ENCODE measurements around the gene PRSS50. TPM values are rescaled to one million over a fixed set of nuclear protein-coding genes. Genes with fewer than 3 reads are reported as not detected.
"Not testable (repeated sequence)": the region's sequence is repeated elsewhere in the genome, so short reads cannot be mapped to it uniquely, and the experiment has no call there.

Gene PRSS50
- total RNA-seq, 1 experiment from 2014 or later, result not detected

- no peaks in the 10 kb centered on the region for H3K27me3 ChIP-seq (replicated peaks; ENCODE audit: insufficient read depth, low read depth, low read length, poor library complexity)
- H3K9me3 ChIP-seq (ENCODE audit: low read depth, low read length, poor library complexity, severe bottlenecking), result no peaks in the 10 kb centered on the region
- intact Hi-C loops (cut with micrococcal nuclease; ENCODE audit: unreplicated experiment), result loop anchor here (1.0 kb wide), 1 partner anchor 189 kb away; no protein-coding TSS in a partner anchor
- TF ChIP-seq, protein P1, sequence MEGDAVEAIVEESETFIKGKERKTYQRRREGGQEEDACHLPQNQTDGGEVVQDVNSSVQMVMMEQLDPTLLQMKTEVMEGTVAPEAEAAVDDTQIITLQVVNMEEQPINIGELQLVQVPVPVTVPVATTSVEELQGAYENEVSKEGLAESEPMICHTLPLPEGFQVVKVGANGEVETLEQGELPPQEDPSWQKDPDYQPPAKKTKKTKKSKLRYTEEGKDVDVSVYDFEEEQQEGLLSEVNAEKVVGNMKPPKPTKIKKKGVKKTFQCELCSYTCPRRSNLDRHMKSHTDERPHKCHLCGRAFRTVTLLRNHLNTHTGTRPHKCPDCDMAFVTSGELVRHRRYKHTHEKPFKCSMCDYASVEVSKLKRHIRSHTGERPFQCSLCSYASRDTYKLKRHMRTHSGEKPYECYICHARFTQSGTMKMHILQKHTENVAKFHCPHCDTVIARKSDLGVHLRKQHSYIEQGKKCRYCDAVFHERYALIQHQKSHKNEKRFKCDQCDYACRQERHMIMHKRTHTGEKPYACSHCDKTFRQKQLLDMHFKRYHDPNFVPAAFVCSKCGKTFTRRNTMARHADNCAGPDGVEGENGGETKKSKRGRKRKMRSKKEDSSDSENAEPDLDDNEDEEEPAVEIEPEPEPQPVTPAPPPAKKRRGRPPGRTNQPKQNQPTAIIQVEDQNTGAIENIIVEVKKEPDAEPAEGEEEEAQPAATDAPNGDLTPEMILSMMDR (conservative IDR thresholded peaks at IDR 0.05; ENCODE audit: low read depth, low read length), result no peak
- no peak for TF ChIP-seq EZH2 (IDR thresholded peaks at IDR 0.05; ENCODE audit: borderline replicate concordance, low read depth, low read length, poor library complexity, severe bottlenecking)
- no peak overlapping the region for H3K4me3 ChIP-seq (ENCODE audit: low read depth, low read length, poor library complexity, severe bottlenecking)
- ChIA-PET CTCF (no interaction called here), POLR2A (ENCODE audit: low non-redundant PET) (no interaction called here)
- H3K36me3 ChIP-seq (ENCODE audit: insufficient read depth, low read length, poor library complexity, severe bottlenecking), result no peaks in the 10 kb centered on the region
- peak; percentile 68 for DNase-seq (ENCODE audit: low spot score)
- BruUV-seq (replicated peaks), result no TSS peak
- no peaks in the 10 kb centered on the region for H3K4me1 ChIP-seq (ENCODE audit: insufficient read depth, low read length, poor library complexity, severe bottlenecking)
- no peak overlapping the region for H3K27ac ChIP-seq (ENCODE audit: low read depth, low read length, poor library complexity, severe bottlenecking)
Measured at GRCh38 chr3:46705751-46706552, 11.7 kb downstream of the PRSS50 start.

- DNase-seq (ENCODE audit: low spot score), result peak; percentile 58
- Histone ChIP-seq H3K27me3 (replicated peaks; ENCODE audit: insufficient read depth, low read depth, low read length, poor library complexity) (no peaks in the 10 kb centered on the region), H3K36me3 (ENCODE audit: insufficient read depth, low read length, poor library complexity, severe bottlenecking) (no peaks in the 10 kb centered on the region), H3K27ac (ENCODE audit: low read depth, low read length, poor library complexity, severe bottlenecking) (no peak overlapping the region), H3K9me3 (ENCODE audit: low read depth, low read length, poor library complexity, severe bottlenecking) (no peaks in the 10 kb centered on the region), H3K4me3 (ENCODE audit: low read depth, low read length, poor library complexity, severe bottlenecking) (no peak overlapping the region), H3K4me1 (ENCODE audit: insufficient read depth, low read length, poor library complexity, severe bottlenecking) (no peaks in the 10 kb centered on the region)
- ChIA-PET CTCF (no interaction called here), POLR2A (ENCODE audit: low non-redundant PET) (no interaction called here)
- intact Hi-C loops (cut with micrococcal nuclease; ENCODE audit: unreplicated experiment), result loop anchor here (1.0 kb wide), 1 partner anchor 190 kb away; no protein-coding TSS in a partner anchor
- TF ChIP-seq, protein P1 (conservative IDR thresholded peaks at IDR 0.05; ENCODE audit: low read depth, low read length), result peak; percentile 75
- TF ChIP-seq EZH2 (IDR thresholded peaks at IDR 0.05; ENCODE audit: borderline replicate concordance, low read depth, low read length, poor library complexity, severe bottlenecking), result no peak
- no TSS peak for BruUV-seq (replicated peaks)
Measured at GRCh38 chr3:46705022-46705530, 12.6 kb downstream of the PRSS50 start.

DNA sequence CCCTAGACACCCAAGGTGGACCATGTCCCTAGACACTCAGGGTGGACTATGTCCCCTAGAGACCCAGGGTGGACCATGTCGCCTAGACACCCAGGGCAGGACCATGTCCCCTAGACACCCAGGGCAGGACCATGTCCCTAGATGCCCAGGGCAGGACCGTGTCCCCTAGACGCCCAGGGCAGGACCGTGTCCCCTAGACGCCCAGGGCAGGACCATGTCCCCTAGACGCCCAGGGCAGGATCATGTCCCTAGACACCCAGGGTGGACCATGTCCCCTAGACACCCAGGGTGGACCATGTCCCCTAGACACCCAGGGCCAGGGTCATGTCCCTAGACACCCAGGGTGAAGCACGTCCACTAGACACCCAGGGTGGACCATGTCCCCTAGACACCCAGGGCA is 13.3 kb downstream of the PRSS50 start:
- POLR2A ChIA-PET (ENCODE audit: low non-redundant PET); CTCF ChIA-PET; H3K27ac ChIP-seq (ENCODE audit: low read depth, low read length, poor library complexity, severe bottlenecking); BruUV-seq (replicated peaks); H3K9me3 ChIP-seq (ENCODE audit: low read depth, low read length, poor library complexity, severe bottlenecking); intact Hi-C loops (cut with micrococcal nuclease; ENCODE audit: unreplicated experiment); H3K27me3 ChIP-seq (replicated peaks; ENCODE audit: insufficient read depth, low read depth, low read length, poor library complexity); DNase-seq (ENCODE audit: low spot score); H3K36me3 ChIP-seq (ENCODE audit: insufficient read depth, low read length, poor library complexity, severe bottlenecking); H3K4me3 ChIP-seq (ENCODE audit: low read depth, low read length, poor library complexity, severe bottlenecking); H3K4me1 ChIP-seq (ENCODE audit: insufficient read depth, low read length, poor library complexity, severe bottlenecking): not testable (repeated sequence)
